ENCODE measurements around the gene MAP3K4.
A peak's percentile ranks its signal among the peaks of the same experiment; 100 is the strongest.

- TF ChIP-seq, protein P1, sequence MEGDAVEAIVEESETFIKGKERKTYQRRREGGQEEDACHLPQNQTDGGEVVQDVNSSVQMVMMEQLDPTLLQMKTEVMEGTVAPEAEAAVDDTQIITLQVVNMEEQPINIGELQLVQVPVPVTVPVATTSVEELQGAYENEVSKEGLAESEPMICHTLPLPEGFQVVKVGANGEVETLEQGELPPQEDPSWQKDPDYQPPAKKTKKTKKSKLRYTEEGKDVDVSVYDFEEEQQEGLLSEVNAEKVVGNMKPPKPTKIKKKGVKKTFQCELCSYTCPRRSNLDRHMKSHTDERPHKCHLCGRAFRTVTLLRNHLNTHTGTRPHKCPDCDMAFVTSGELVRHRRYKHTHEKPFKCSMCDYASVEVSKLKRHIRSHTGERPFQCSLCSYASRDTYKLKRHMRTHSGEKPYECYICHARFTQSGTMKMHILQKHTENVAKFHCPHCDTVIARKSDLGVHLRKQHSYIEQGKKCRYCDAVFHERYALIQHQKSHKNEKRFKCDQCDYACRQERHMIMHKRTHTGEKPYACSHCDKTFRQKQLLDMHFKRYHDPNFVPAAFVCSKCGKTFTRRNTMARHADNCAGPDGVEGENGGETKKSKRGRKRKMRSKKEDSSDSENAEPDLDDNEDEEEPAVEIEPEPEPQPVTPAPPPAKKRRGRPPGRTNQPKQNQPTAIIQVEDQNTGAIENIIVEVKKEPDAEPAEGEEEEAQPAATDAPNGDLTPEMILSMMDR (IDR thresholded peaks at IDR 0.05): peak in 1 of 6 experiments; percentile 38
- no peak for TF ChIP-seq POLR2A (IDR thresholded peaks at IDR 0.05)
These were observed 1.4 kb downstream of the MAP3K4 start for GRCh38 chr6:160992980-160993314.
